GM19463 (cell line): ENCODE results near the gene STK32C.
A peak's percentile ranks its signal among the peaks of the same experiment; 100 is the strongest.
"Not testable (repeated sequence)": the region's sequence is repeated elsewhere in the genome, so short reads cannot be mapped to it uniquely, and the experiment has no call there.

Experiments used
- ATAC-seq: cut with Tn5 transposase; IDR thresholded peaks from one replicate; pipeline ENCODE4 v1.9.1; 2021; ENCODE audit warnings: mild to moderate bottlenecking, moderate library complexity; ENCODE audit not compliant: unreplicated experiment

STK32C gene

DNA sequence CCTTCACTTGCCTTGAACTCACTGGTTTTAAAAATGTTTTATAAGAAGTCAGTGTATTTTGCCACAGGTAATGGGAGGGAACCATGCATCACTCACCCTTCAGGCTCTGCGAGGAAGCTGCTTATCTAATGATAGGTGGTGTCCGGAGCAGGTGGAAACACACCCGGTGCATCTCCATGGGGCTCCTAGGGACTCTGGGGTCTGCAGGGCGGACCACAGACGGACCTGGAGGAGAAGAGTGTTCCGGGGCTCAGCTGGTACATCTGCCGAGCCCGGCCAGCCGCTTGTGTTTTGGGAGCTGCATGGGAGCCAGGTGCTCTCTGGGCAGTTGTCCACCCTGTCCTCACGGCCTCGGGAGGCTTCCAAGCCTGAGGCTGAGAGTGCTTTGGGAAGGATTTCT lies 31.5 kb upstream of the STK32C start:
- no peak for ATAC-seq

DNA sequence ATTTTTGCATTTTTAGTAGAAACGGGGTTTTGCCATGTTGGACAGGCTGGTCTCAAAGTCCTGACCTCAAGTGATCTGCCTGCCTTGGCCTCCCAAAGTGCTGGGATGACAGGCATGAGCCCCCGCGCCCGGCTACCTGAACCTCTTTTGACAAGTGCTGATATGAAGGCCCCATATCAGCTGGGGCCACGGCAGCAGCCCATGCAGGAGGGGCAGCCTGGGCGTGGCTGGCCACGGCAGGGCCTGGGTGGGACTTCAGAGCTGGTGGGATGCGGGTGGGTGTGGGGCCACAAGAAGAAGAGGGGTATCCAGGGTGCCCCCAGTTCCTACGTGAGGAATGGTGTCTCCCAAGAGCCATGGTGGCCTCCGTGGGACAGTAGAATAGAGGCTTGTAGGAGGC lies 31.1 kb upstream of the STK32C start:
- no peak for ATAC-seq

- ATAC-seq: not testable (repeated sequence)
These were observed 30.1 kb upstream of the STK32C start for GRCh38 chr10:132337854-132338253.

- ATAC-seq: no peak
These were observed 29.2 kb upstream of the STK32C start for GRCh38 chr10:132336919-132337407.

DNA sequence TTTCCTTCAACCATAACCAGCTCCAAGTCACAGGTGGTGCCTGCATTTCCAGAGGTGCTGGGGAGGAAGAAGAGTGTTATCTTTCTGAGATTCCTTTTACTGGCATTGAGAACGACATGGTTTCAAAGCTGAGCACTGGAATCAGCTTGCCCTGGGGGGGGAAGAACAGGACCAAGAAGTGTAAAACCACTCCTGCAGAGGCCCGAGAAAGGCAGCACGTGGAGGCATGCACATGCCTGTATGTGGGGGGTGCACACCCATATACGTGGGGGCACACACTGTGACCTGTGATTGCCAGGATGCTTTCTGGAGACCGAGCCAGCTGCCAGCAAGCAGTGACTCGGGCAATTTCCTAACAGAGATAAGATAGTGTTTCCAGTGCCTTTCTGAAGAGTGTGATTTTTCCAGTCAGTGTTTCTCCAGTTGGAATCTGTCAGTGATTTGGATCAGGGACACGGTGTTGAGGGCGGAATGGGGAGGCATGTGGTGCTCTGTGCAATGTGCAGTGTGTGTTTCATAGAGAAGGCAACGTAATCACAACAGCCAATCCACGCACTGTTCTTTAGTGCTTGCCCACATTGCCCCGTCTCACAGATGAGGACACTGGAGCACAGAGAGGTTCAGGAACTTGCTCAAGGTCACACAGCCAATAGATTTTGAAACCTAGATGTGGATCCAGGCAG lies 28.5 kb upstream of the STK32C start:
- no peak for ATAC-seq

GRCh38 chr10:132335189-132336063 lies 27.7 kb upstream of the STK32C start:
- ATAC-seq: peak; percentile 33

- ATAC-seq: no peak
These were observed 27.0 kb upstream of the STK32C start for GRCh38 chr10:132334631-132335188.

- ATAC-seq: no peak
These were observed 25.6 kb upstream of the STK32C start for GRCh38 chr10:132333386-132333785.

GRCh38 chr10:132332433-132332754 lies 24.6 kb upstream of the STK32C start:
- peak; percentile 41 for ATAC-seq

DNA sequence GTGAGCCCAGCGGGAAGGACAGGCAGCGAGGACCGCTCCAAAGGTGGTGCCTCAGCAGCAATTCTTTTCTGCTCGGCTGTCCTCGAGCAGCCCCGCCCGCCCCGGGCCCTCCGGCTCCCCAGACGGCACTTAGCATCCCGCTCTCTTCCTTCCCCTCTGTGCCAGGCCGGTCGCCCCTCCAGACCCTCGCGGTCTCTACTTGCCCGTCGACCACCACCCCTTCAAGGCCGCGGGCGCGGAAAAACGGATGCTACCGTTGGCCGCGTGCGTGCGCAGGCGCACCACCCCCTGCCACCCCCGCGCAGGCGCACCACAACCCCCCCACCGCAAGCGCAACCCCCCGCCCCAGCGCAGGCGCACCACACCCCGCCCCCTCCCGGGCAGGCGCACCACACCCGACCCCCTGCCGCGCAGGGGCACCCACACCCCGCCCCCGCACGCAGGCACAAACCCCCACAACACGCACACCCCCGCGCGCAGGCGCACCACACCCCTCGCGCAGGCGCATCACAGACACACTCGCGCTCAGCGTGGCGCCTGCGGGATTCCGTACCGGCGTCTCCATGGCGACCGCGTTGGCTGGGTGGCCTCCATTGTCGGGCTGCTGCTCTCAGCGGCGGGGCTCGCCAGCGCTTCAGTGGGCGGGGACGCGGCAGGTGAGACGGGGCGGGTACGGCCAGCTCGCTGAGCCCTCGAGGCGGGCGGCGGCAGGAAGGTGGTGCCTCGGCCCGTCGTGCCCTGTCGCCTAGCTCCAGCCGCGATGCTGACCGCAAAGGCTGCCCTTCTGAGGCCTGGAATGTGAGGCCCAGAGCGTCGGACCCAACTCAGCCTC lies 24.1 kb upstream of the STK32C start, which contains the start of gene LRRC27:
Gene LRRC27 (plus strand): TSS at position 593 of the 832 bp plus-strand sequence. CDS start 1,332 bp downstream, outside the sequence.
- ATAC-seq: peak; percentile 79

DNA sequence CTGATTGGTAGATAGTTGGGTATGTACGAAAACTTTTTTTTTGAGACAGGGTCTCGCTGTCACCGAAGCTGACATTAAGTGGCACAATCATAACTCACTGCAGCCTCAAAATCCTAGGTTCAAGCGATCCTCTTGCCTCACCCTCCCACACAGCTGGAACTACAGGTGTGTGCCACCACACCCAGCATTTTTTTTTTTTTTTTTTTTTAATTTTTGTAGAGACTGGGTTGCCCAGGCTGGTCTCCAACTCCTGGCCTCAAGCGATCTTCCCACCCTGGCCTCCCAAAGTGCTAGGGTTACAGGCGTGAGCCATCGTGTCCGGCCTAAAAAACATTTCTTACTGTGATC lies 22.7 kb upstream of the STK32C start:
- ATAC-seq: no peak

- no peak for ATAC-seq
These were observed 22.1 kb upstream of the STK32C start for GRCh38 chr10:132329565-132330485.

DNA sequence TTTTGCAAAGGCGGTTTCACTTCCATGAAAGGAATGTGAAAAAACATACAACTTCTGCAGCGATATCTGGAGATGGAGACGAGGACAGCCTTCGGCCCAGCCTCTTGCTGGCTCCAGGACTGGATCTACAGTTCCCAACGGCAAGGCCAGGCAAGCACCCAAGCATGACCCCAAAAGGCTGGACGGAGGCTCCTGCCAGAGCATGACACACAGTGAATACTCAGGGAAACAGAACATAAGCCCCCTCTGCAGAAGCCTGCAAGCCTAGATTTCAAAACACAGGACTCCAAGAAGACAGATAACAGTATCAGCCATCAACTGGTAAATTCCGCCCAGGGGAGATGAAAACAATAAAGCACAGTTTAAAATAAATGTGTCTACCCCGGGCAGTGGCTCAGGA lies 21.0 kb upstream of the STK32C start:
- no peak for ATAC-seq

GRCh38 chr10:132328106-132328505 lies 20.4 kb upstream of the STK32C start:
- no peak for ATAC-seq

- no peak for ATAC-seq
These were observed 19.2 kb upstream of the STK32C start for GRCh38 chr10:132326925-132327324.

GRCh38 chr10:132326344-132326889 lies 18.7 kb upstream of the STK32C start:
- ATAC-seq: peak; percentile 33

GRCh38 chr10:132324186-132324585 lies 16.4 kb upstream of the STK32C start:
- no peak for ATAC-seq

- ATAC-seq: no peak
These were observed 14.9 kb upstream of the STK32C start for GRCh38 chr10:132322586-132323048.

DNA sequence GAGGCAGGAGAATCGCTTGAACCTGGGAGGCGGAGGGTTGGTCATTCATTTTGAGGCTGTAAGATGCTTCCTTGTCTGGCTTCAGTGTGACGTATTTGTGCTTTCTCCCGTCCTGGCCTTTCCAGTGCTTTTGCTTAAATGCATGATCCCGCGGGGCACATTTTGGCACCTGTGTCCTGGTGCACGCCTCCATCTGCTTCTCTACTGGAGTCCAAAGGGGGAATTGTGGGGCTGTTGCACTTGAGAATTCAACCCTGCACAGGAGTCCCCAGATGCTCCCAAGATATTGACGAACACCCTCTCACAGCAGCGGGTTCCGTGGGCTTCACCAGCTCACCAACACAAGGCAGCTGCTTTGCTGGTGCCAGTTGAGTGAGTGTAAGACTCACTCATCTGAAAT lies 14.0 kb upstream of the STK32C start:
- ATAC-seq: no peak
